Spleen (tissue), 7 donors: ENCODE data around the gene CCDC174.

ENCODE experiments used
- CTCF ChIP-seq, 11 experiments: fragments of 200-600 bp in 7 of 11; fragments of 450-650 bp in 4 of 11; sonication (generic) in 4 of 11; IDR thresholded peaks in 8 of 11; conservative IDR thresholded peaks in 3 of 11; 1 replicate in 7 of 11; 2 replicates in 4 of 11; pipeline versions ENCODE4 v1.4.0 to v1.8.0; 2016 to 2021; ENCODE audit warnings: antibody characterized with exemption in 11 of 11, inconsistent platforms in 4 of 11, mild to moderate bottlenecking in 1 of 11
- POLR2AphosphoS5 ChIP-seq, 3 donors: sonication (generic); formaldehyde crosslinking; IDR thresholded peaks; one replicate each; pipeline ENCODE4 v1.5.1; 2017; ENCODE audit warnings: antibody characterized with exemption in 3 of 3
- donor health status: DM: no; HTN: no; CAD: no; lungs with moderate emphysema.
- donor health status: DM: no; HTN: no; CAD: no.
- donor health status: DM: no; HTN: no; CAD: no.

- TF ChIP-seq CTCF (IDR thresholded peaks at IDR 0.05 in 8 of 11, conservative IDR thresholded peaks at IDR 0.05 in 3 of 11) (no peak), POLR2AphosphoS5 (IDR thresholded peaks at IDR 0.05) (no peak)
Observed at GRCh38 chr3:14614189-14614588, 37.4 kb upstream of the CCDC174 start.
